MM.1S (cell line): ENCODE data around the gene CD248.
A peak's percentile ranks its signal among the peaks of the same experiment; 100 is the strongest.

Source experiments
- DNase-seq: peaks from one replicate; pipeline ENCODE4 v3.0.0-alpha.2; 2015
- H2AFZ ChIP-seq: fragments of 300-600 bp; sonication (generic); 2 replicates; pipeline ENCODE4 v1.6.0; 2016; ENCODE audit warnings: antibody characterized with exemption, low read length
- H3F3A ChIP-seq: fragments of 300-600 bp; sonication (generic); 2 replicates; pipeline ENCODE4 v1.6.1; 2016; ENCODE audit warnings: mild to moderate bottlenecking, antibody characterized with exemption, low read length, moderate library complexity, mixed read lengths; ENCODE audit not compliant: insufficient read depth
- H3K27ac ChIP-seq: fragments of 300-600 bp; sonication (generic); 2 replicates; pipeline ENCODE4 v1.5.1; 2016; ENCODE audit warnings: mild to moderate bottlenecking, low read length
- H3K27me3 ChIP-seq: fragments of 300-600 bp; sonication (generic); replicated peaks from 2 replicates; pipeline ENCODE4 v1.6.0; 2016; ENCODE audit warnings: low read length; ENCODE audit not compliant: insufficient read depth
- H3K36me3 ChIP-seq: fragments of 300-600 bp; sonication (generic); replicated peaks from 2 replicates; pipeline ENCODE4 v1.6.1; 2016; ENCODE audit warnings: mild to moderate bottlenecking, low read length, mixed read lengths; ENCODE audit not compliant: insufficient read depth
- H3K4me1 ChIP-seq: fragments of 300-600 bp; sonication (generic); 2 replicates; pipeline ENCODE4 v1.6.1; 2016; ENCODE audit warnings: low read length, mixed read lengths
- H3K4me2 ChIP-seq: fragments of 300-600 bp; sonication (generic); 2 replicates; pipeline ENCODE4 v1.6.0; 2016; ENCODE audit warnings: low read depth, low read length
- H3K4me3 ChIP-seq: fragments of 300-600 bp; sonication (generic); 2 replicates; pipeline ENCODE4 v1.5.1; 2016; ENCODE audit warnings: low read length, mixed read lengths
- H3K79me2 ChIP-seq: fragments of 300-600 bp; sonication (generic); 2 replicates; pipeline ENCODE4 v1.6.1; 2016; ENCODE audit warnings: mixed run types, low read length, mixed read lengths
- H3K9ac ChIP-seq: fragments of 300-600 bp; sonication (generic); 2 replicates; pipeline ENCODE4 v1.6.1; 2016; ENCODE audit warnings: low read length, mixed read lengths
- H3K9me2 ChIP-seq: fragments of 300-600 bp; sonication (generic); replicated peaks from 2 replicates; pipeline ENCODE4 v1.6.1; 2016; ENCODE audit warnings: mild to moderate bottlenecking, low read length, mixed read lengths; ENCODE audit not compliant: insufficient read depth
- H3K9me3 ChIP-seq: fragments of 300-600 bp; sonication (generic); replicated peaks from 2 replicates; pipeline ENCODE4 v1.6.1; 2016; ENCODE audit warnings: mild to moderate bottlenecking, low read length, mixed read lengths; ENCODE audit not compliant: insufficient read depth
- H4K20me1 ChIP-seq: fragments of 300-600 bp; sonication (generic); 2 replicates; pipeline ENCODE4 v1.6.1; 2016; ENCODE audit warnings: mild to moderate bottlenecking, low read length, moderate library complexity, mixed read lengths; ENCODE audit not compliant: insufficient read depth
- EZH2 ChIP-seq: fragments of 300-600 bp; sonication (generic); optimal IDR thresholded peaks from 2 replicates; pipeline ENCODE3; 2017; ENCODE audit warnings: low read depth, mild to moderate bottlenecking, antibody characterized with exemption, low read length, mixed read lengths
- EZH2phosphoT487 ChIP-seq: fragments of 300-600 bp; sonication (generic); IDR thresholded peaks from 2 replicates; pipeline ENCODE4 v1.6.1; 2018; ENCODE audit warnings: antibody characterized with exemption, low read length
- TF ChIP-seq, protein P1 (sequence below): fragments of 300-600 bp; sonication (generic); IDR thresholded peaks from 2 replicates; pipeline ENCODE4 v1.5.1; 2016; ENCODE audit warnings: antibody characterized with exemption, low read length, mixed read lengths

The CD248 gene

DNA sequence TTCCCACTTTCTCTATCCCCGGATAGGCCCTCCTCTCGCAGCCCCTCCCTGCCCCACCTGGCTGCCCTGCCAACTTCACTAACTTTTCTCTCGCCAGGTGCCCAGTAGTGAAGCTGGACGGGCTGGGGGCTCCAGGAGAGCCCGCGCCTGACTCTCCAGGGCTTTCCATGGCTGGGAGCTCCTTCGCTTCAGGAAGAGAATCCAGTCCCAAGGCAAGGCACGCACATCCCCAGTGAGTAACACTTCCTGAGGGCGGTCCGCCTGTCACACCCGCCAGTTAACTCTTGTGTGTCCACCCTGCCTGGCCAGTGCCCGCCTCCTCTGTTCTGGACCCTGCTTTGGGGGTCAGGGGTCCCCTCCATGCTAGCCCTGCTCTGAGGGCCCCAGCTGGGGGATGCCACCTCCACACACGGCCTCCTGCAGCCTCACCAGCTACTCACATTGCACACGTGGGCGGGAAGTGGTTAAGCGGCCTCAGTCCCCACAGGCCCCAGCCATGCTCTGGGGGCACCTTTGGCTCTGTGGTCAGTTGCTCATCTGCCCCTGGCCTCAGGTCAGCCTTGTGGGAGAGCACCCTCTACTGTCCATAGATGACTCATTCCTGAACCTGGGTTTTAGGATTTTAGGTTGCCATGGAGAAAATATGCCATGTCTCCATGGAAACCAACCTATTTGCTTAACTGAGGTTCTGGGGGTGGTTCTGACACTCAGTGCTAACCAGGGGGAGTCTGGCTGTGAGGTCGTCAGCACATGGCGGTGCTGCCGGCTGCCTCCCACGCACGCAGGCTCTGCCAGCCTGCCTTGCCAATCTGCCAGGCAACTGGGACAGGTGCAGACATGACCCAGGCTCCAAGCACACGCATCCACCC is 19.6 kb upstream of the CD248 start, which contains the start of gene RIN1:
Gene RIN1, minus strand, starts transcription at position 201 of the 869 bp plus-strand sequence. Its CDS starts 32 bp downstream, at position 169.
- no peak within 1 kb of the TSS for H3K4me2 ChIP-seq
- H3K9me3 ChIP-seq = no peaks in the 10 kb centered on the region
- no peak within 1 kb of the TSS for H3K4me3 ChIP-seq
- no peak within 1 kb of the TSS for H3K27ac ChIP-seq
- H3K79me2 ChIP-seq = no peaks in the 10 kb centered on the region
- peaks cover 38% of the 10 kb centered on the region for H3K27me3 ChIP-seq
- TF ChIP-seq EZH2phosphoT487 (no peak), EZH2 (no peak)
- TF ChIP-seq, protein P1, sequence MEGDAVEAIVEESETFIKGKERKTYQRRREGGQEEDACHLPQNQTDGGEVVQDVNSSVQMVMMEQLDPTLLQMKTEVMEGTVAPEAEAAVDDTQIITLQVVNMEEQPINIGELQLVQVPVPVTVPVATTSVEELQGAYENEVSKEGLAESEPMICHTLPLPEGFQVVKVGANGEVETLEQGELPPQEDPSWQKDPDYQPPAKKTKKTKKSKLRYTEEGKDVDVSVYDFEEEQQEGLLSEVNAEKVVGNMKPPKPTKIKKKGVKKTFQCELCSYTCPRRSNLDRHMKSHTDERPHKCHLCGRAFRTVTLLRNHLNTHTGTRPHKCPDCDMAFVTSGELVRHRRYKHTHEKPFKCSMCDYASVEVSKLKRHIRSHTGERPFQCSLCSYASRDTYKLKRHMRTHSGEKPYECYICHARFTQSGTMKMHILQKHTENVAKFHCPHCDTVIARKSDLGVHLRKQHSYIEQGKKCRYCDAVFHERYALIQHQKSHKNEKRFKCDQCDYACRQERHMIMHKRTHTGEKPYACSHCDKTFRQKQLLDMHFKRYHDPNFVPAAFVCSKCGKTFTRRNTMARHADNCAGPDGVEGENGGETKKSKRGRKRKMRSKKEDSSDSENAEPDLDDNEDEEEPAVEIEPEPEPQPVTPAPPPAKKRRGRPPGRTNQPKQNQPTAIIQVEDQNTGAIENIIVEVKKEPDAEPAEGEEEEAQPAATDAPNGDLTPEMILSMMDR = peak; percentile 17; the same call in 1 of the 2 replicates
- DNase-seq = no peak
- no peaks in the 10 kb centered on the region for H4K20me1 ChIP-seq
- no peak within 1 kb of the TSS for H3K9ac ChIP-seq
- H3K9me2 ChIP-seq = no peaks in the 10 kb centered on the region
- no peak within 1 kb of the TSS for H2AFZ ChIP-seq
- no peaks in the 10 kb centered on the region for H3K36me3 ChIP-seq
- H3K4me1 ChIP-seq = no peaks in the 10 kb centered on the region
- no peaks in the 10 kb centered on the region for H3F3A ChIP-seq

DNA sequence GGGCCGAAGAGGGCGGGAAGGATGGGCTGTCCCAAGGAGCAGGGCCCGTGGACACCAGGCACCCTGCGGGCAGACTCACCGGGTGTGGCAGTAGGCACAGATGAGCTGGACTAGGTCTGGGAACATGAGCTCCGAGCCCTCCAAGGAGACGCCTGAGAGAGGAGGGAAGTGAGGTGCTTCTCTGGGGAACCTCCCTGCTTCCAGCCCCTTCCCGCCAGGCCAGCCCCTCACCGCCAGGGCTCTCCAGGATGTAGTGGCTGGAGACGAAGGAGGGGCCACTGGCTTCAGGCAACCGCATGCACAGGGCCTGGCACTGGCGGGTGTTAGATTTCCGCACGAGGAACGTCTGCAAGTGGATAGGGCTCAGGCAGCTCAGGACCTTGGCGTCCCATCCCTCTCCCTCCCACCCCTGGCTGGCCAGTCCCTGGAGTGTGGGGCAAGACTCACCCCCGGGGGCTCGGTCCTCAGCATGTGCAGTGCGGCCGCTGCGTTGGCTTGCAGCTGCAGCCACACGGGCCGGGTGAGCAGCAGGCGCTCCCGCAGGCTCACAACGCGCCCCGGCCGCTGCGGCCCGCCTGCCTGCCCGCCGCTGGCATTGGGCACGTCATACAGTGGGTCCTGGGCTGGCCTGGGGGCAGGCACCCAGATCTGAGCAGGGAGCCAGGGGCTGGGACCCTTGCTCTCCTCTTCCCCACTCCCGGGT is 18.8 kb upstream of the CD248 start:
- no peak overlapping the region for H3K9ac ChIP-seq
- no peaks in the 10 kb centered on the region for H3F3A ChIP-seq
- peaks cover 46% of the 10 kb centered on the region for H3K27me3 ChIP-seq
- H2AFZ ChIP-seq = no peak overlapping the region
- no peaks in the 10 kb centered on the region for H3K36me3 ChIP-seq
- no peak overlapping the region for H3K4me2 ChIP-seq
- no peaks in the 10 kb centered on the region for H3K9me3 ChIP-seq
- H3K79me2 ChIP-seq = no peaks in the 10 kb centered on the region
- H3K9me2 ChIP-seq = no peaks in the 10 kb centered on the region
- no peak overlapping the region for H3K4me3 ChIP-seq
- no peak for DNase-seq
- H3K27ac ChIP-seq = no peak overlapping the region
- no peaks in the 10 kb centered on the region for H3K4me1 ChIP-seq
- no peaks in the 10 kb centered on the region for H4K20me1 ChIP-seq
- TF ChIP-seq EZH2phosphoT487 (no peak), EZH2 (no peak)
- TF ChIP-seq, protein P1 = no peak

DNA sequence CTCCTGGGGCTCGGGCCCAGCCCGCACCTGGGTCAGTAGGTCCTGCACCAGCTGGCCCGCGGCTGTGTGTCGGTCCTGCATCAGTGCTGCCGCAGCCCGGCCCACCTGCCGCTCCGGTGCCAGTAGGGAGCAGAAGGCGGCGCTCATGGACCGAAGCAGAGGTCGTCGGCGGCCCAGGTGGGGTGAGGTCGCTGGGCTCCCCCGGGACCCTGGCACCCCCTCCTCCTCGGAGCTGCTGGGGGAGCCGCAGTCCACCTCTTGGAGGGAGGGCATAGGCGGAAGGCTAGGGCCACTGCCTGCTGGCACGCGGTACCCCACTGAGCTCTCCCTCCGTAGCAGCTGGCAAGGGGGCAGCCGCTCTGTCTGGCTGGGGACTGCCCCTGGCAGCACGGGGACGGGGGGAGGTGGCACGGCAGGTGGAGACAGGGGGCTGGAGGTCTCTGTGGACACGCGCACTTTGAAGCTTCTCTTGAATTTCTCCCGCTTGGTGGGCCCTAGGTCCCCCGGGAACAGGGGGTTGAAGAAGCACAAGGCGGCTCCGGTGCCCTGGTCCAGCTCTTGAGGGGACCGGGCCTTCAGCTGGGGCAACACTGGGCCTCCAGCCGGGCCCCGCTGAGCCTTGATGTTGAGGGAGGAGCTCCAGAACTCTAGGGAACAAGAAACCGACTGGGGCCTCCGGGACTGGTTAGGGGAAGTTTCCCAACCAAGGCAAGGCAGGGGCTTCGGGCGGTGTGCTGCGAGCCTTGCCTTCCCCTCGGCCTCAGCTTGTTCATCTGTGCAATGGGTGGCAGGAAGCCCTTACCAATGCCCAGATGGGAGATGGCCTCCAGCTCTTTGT is 18.0 kb upstream of the CD248 start:
- DNase-seq = no peak
- no peak overlapping the region for H3K4me3 ChIP-seq
- H3K79me2 ChIP-seq = no peaks in the 10 kb centered on the region
- no peaks in the 10 kb centered on the region for H3K36me3 ChIP-seq
- H4K20me1 ChIP-seq = no peaks in the 10 kb centered on the region
- TF ChIP-seq EZH2 = no peak
- TF ChIP-seq, protein P1 = no peak
- H3K4me1 ChIP-seq = no peaks in the 10 kb centered on the region
- H3K27me3 ChIP-seq = peaks cover 55% of the 10 kb centered on the region
- no peak overlapping the region for H3K4me2 ChIP-seq
- H3K9ac ChIP-seq = no peak overlapping the region
- no peaks in the 10 kb centered on the region for H3K9me2 ChIP-seq
- H3F3A ChIP-seq = no peaks in the 10 kb centered on the region
- H3K27ac ChIP-seq = no peak overlapping the region
- H3K9me3 ChIP-seq = no peaks in the 10 kb centered on the region
- H2AFZ ChIP-seq = no peak overlapping the region
